ENCODE measurements around the gene SCG5. TPM values are rescaled to one million over a fixed set of nuclear protein-coding genes. Genes with fewer than 3 reads are reported as not detected.

Gene SCG5
- total and polyA plus RNA-seq, 4 donors = 2.9 to 13.4 (median 10.1) TPM

DNA sequence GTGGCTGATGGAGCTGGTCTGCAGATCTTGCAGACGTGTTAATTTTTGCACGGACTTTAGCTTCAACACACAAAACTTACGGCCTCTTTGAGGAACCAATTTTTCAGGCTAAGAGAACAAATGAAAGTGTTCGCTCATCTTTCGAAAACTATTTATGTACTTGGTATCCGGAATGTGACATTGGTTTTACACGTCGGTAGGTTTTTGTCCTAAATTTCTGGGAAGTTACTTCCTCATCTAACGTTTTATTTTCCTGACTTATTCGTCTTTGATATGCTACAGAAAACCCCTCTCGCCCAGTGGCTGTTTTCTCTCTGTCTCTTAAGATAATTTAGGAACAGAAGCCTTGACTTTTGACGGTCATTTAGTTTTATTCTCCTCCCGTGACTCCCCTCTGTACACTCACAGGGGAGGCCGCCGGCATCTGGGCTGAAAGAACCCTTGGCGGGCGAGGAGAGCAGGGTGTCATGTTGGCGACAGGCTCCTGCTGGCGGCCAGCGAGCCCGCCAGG, 75.5 kb downstream of the SCG5 start (continued):
- no peak for TF ChIP-seq GABPA (IDR thresholded peaks at IDR 0.05 in 1 of 2, conservative IDR thresholded peaks at IDR 0.05 in 1 of 2)

DNA sequence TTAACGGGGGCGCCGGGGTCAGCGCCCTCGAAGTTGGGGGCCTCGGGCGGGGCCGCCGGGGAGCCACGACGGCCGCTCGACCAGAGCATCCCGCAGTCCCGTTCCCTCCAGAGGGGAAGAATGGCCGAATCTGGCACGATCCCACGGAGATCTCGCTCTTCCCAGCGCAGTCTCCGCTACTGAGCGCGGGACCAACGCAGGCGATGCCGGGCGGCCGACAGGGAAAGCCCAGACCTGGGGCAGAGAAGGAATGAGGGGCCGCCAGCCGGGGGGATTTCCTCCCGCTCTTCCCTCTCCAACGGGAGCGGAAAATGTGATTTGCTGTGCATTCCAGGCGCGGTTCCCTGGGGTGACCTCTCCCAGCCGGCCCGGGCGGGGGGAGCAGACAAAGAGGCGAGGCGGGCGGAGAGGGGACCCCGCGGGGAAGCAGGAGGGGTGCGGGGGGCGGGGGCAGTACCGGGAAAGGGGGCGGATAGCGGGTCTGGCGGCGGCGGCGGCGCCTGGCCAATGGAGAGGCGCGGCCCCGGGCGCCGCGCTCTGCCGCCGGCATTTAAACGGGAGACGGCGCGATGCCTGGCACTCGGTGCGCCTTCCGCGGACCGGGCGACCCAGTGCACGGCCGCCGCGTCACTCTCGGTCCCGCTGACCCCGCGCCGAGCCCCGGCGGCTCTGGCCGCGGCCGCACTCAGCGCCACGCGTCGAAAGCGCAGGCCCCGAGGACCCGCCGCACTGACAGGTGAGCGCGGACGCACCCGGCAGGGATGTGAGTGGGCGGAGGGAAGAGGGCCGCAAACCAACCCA, 76.1 kb downstream of the SCG5 start, which contains the start of gene GREM1:
Gene GREM1, plus strand, starts transcription at position 579 of the 801 bp plus-strand sequence. CDS start 12,687 bp downstream, outside the sequence.
- H3K27me3 ChIP-seq (ENCODE audit: control insufficient read depth in 4 of 4, insufficient read depth in 4 of 4, low read length in 3 of 4) = peaks cover 0 to 20% (median 3%) of the 10 kb centered on the region in 4 donors
- H3K27ac ChIP-seq (ENCODE audit: low read depth in 1 of 2, low read length in 2 of 2) = no peak within 1 kb of the TSS
- 4% methylated on average over 99 of the region's 99 CpGs for WGBS
- H3K9ac ChIP-seq (ENCODE audit: low read depth in 1 of 2, low read length in 2 of 2) = no peak within 1 kb of the TSS
- no peak for DNase-seq (ENCODE audit: low spot score)
- peaks cover 0 to 2% (median 0%) of the 10 kb centered on the region in 4 donors for H3K9me3 ChIP-seq (ENCODE audit: control insufficient read depth in 4 of 4, low read length in 3 of 4)
- H3K36me3 ChIP-seq (ENCODE audit: control insufficient read depth in 4 of 4, insufficient read depth in 3 of 4, low read depth in 1 of 4, low read length in 3 of 4) = no peaks in the 10 kb centered on the region
- peak within 1 kb of the TSS; percentile 35 to 62 (median 61) for H3K4me3 ChIP-seq (ENCODE audit: low read depth in 1 of 3, low read length in 3 of 3)
- H3K4me1 ChIP-seq (ENCODE audit: control insufficient read depth in 4 of 4, insufficient read depth in 4 of 4, low read length in 3 of 4) = peaks cover 11 to 26% (median 21%) of the 10 kb centered on the region in 4 donors
- TF ChIP-seq HNF4G (IDR thresholded peaks at IDR 0.05) (no peak), RAD21 (IDR thresholded peaks at IDR 0.05) (no peak), FOXA2 (IDR thresholded peaks at IDR 0.05) (no peak), GABPA (IDR thresholded peaks at IDR 0.05 in 1 of 2, conservative IDR thresholded peaks at IDR 0.05 in 1 of 2) (no peak), EGR1 (IDR thresholded peaks at IDR 0.05; ENCODE audit: low read depth in 2 of 2) (no peak), HNF4A (conservative IDR thresholded peaks at IDR 0.05) (no peak)
- TF ChIP-seq, protein P1, sequence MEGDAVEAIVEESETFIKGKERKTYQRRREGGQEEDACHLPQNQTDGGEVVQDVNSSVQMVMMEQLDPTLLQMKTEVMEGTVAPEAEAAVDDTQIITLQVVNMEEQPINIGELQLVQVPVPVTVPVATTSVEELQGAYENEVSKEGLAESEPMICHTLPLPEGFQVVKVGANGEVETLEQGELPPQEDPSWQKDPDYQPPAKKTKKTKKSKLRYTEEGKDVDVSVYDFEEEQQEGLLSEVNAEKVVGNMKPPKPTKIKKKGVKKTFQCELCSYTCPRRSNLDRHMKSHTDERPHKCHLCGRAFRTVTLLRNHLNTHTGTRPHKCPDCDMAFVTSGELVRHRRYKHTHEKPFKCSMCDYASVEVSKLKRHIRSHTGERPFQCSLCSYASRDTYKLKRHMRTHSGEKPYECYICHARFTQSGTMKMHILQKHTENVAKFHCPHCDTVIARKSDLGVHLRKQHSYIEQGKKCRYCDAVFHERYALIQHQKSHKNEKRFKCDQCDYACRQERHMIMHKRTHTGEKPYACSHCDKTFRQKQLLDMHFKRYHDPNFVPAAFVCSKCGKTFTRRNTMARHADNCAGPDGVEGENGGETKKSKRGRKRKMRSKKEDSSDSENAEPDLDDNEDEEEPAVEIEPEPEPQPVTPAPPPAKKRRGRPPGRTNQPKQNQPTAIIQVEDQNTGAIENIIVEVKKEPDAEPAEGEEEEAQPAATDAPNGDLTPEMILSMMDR (IDR thresholded peaks at IDR 0.05; ENCODE audit: low read depth, low read length, missing input control) = no peak
- TF ChIP-seq, protein P2, sequence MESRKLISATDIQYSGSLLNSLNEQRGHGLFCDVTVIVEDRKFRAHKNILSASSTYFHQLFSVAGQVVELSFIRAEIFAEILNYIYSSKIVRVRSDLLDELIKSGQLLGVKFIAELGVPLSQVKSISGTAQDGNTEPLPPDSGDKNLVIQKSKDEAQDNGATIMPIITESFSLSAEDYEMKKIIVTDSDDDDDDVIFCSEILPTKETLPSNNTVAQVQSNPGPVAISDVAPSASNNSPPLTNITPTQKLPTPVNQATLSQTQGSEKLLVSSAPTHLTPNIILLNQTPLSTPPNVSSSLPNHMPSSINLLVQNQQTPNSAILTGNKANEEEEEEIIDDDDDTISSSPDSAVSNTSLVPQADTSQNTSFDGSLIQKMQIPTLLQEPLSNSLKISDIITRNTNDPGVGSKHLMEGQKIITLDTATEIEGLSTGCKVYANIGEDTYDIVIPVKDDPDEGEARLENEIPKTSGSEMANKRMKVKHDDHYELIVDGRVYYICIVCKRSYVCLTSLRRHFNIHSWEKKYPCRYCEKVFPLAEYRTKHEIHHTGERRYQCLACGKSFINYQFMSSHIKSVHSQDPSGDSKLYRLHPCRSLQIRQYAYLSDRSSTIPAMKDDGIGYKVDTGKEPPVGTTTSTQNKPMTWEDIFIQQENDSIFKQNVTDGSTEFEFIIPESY (IDR thresholded peaks at IDR 0.05) = no peak
- TF ChIP-seq, protein P3, sequence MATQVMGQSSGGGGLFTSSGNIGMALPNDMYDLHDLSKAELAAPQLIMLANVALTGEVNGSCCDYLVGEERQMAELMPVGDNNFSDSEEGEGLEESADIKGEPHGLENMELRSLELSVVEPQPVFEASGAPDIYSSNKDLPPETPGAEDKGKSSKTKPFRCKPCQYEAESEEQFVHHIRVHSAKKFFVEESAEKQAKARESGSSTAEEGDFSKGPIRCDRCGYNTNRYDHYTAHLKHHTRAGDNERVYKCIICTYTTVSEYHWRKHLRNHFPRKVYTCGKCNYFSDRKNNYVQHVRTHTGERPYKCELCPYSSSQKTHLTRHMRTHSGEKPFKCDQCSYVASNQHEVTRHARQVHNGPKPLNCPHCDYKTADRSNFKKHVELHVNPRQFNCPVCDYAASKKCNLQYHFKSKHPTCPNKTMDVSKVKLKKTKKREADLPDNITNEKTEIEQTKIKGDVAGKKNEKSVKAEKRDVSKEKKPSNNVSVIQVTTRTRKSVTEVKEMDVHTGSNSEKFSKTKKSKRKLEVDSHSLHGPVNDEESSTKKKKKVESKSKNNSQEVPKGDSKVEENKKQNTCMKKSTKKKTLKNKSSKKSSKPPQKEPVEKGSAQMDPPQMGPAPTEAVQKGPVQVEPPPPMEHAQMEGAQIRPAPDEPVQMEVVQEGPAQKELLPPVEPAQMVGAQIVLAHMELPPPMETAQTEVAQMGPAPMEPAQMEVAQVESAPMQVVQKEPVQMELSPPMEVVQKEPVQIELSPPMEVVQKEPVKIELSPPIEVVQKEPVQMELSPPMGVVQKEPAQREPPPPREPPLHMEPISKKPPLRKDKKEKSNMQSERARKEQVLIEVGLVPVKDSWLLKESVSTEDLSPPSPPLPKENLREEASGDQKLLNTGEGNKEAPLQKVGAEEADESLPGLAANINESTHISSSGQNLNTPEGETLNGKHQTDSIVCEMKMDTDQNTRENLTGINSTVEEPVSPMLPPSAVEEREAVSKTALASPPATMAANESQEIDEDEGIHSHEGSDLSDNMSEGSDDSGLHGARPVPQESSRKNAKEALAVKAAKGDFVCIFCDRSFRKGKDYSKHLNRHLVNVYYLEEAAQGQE (IDR thresholded peaks at IDR 0.05) = no peak

All from liver (tissue), 9 donors.